ENCODE results near the gene CLUH.
"Not testable (repeated sequence)": the region's sequence is repeated elsewhere in the genome, so short reads cannot be mapped to it uniquely, and the experiment has no call there.

The CLUH gene

GRCh38 chr17:2687074-2687418 lies 24.5 kb downstream of the CLUH start:
- DNase-seq: no peak

DNA sequence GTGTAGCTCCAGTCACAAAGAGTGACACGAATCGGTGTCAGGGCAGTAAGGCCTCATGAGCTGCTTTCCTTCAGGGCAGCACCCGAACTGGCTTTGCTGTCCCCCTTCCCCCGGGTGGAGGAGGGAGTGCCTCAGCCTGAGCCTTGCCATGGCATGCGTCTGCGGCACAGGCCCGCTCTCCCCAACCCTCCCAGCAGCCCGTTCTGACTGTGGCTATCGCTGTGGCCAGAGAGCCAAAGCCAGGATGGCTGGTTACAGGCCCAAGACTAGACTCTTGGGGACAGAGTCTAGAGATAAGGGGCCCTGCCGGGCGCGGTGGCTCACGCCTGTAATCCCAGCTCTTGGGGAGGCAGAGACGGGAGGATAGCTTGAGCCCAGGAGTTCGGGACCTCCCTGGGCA lies 25.9 kb downstream of the CLUH start:
- no peak for DNase-seq

- DNase-seq: no peak
Measured at GRCh38 chr17:2684549-2684948, 27.0 kb downstream of the CLUH start.

DNA sequence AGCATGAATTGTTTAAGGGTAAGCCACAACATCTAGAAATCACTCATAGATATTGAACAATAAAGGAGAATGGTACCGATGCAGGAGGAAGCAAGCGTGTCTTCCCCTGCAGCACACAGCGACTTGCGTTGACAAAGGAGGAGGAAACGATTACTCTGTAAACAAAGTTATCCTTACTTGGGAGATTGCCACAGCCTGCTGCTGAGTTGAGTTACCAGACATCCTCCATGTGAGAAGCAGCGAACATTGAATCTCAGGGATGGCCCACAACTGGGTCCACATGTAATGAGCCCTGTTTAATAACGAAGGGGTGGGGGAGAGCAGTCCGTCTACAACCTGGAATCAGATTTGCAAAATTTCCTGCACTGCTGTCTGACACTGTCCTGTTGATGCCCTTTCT lies 27.7 kb downstream of the CLUH start:
- DNase-seq: no peak

DNA sequence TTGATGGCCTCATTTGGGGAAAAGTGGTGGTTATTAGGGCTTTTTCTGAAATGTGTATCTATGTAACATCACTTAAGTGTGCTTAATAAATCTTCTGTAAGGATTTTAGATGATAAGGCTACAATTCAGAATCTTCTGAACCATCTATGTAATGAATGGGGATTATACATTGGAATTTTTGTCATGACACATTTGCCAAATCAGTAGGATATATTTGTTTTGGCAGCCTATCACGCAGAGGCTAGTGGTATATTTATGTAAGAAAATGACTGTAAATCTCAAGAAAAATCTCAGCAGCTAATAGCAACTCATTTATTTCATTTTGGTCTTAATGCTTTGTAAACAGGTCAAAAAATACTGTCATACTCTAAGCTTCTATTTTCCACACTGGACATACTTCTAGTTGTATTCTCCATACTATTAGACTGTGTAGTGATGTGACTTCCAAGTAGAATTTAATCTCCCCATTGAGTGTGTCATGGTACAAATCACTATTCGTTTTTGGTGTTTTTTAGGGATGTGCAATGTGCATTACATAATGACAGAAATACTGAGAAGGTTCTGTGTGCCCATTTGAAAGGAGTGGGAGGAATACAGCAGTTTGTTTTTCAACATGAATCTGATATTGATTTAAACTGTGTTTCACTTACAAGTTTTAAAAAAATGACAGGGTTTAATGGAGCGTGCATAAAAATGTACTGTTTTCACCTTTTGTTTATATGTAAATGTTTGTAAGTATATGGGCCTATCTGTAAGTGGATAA lies 29.2 kb downstream of the CLUH start:
- DNase-seq: no peak

- no peak for DNase-seq
Measured at GRCh38 chr17:2681650-2682049, 29.9 kb downstream of the CLUH start.

GRCh38 chr17:2680961-2681360 lies 30.6 kb downstream of the CLUH start:
- no peak for DNase-seq

GRCh38 chr17:2679247-2679646 lies 32.3 kb downstream of the CLUH start:
- DNase-seq: not testable (repeated sequence)

GRCh38 chr17:2672026-2672425 lies 39.5 kb downstream of the CLUH start:
- DNase-seq: no peak

GRCh38 chr17:2660410-2660809 lies 51.2 kb downstream of the CLUH start:
- not testable (repeated sequence) for DNase-seq

- not testable (repeated sequence) for DNase-seq
Measured at GRCh38 chr17:2659337-2659736, 52.2 kb downstream of the CLUH start.

DNA sequence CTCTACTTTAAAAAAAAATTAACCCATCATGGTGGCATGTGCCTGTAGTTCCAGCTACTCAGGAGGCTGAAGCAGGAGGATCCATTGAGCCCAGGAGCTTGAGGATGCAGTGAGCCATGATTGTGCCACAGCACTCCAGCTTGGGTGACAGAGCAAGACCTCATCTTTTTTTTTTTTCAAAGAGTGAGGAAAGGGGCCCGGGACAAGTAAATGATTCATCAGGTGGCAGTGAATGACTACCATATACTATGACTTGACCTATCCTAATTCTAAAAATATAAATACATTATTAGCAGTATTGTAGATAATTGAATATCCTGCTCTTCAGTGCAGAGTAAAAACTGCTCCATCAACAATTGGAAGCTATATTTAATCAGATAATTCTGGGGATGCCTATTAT lies 55.3 kb downstream of the CLUH start:
- no peak for DNase-seq

DNA sequence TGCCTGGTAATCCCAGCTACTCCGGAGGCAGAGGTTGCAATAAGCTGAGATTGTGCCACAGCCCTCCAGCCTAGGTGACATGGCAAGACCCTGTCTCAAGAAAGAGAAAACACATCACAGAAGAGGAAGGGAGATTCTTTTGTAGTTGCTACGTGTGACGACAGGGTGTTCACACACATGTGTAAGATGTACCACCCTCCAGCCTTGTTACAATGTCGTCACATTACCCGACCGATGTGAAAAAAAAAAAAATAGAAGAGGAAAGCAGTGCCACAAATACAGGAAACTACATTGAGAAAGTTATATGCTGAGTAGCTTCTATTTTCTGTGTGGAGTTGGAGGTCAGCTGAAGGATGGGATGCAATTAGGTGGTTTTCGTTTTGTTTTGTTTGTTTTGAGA lies 56.0 kb downstream of the CLUH start:
- no peak for DNase-seq

DNA sequence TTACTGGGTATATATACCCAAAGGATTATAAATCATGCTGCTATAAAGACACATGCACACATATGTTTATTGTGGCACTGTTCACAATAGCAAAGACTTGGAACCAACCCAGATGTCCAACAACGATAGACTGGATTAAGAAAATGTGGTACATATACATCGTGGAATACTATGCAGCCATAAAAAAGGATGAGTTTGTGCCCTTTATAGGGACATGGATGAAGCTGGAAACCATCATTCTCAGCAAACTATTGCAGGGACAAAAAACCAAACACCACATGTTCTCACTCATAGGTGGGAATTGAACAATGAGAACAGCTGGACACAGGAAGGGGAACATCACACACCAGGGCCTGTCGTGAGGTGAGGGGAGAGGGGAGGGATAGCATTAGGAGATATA lies 58.7 kb downstream of the CLUH start:
- DNase-seq: not testable (repeated sequence)

DNA sequence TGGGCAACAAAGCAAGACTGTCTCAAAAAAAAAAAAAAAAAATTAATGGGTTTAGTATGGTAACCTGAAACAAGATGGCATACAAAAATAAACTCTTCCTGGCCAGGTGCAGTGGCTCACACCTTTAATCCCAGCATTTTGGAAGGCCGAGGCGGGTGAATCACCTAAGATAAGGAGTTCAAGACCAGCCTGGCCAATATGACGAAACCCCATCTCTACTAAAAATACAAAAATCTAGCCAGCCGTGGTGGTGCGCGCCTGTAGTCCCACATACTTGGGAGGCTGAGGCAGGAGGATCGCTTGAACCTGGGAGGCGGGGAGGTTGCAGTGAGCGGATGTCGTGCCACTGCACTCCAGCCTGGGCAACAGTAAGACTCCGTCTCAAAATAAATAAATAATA lies 62.4 kb downstream of the CLUH start:
- DNase-seq: no peak

DNA sequence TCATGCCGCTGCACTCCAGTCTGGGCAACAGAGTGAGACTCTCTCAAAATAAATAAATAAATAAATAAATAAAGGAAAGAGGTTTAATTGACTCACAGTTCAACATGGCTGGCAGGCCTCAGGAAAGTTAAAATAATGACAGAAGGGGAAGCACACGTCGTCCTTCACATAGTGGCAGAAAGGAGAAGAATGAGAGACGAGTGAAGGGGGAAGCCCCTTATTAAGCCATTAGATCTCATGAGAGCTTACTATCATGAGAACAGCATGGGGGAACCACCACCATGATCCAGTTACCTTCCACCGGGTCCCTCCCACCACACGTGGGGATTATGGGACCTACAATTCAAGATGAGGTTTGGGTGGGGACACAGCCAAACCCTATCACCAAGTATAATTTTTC lies 63.6 kb downstream of the CLUH start:
- DNase-seq: no peak

DNA sequence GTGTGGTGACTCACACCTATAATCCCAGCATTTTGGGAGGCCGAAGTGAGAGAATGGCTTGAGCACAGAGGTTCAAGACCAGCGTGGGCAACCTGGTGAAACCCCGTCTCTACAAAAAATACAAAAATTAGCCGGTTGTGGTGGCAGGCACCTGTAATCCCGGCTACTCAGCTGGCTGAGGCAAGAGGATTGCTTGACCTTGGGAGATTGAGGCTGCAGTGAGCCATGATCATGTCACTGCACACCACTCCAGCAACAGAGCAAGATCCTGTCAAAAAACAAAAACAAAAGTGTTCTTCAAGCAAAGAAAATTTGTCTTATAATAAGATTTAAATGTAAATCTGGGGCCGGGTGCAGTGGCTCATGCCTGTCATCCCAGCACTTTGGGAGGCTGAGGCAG lies 66.6 kb downstream of the CLUH start:
- DNase-seq: no peak

Measured in activated CD4-positive, CD25-positive, alpha-beta regulatory T cell (primary cell).